ENCODE measurements around the gene ZSWIM5. TPM values are rescaled to one million over a fixed set of nuclear protein-coding genes. Genes with fewer than 3 reads are reported as not detected.
"Not testable (repeated sequence)": the region's sequence is repeated elsewhere in the genome, so short reads cannot be mapped to it uniquely, and the experiment has no call there.

Gene ZSWIM5
- total and polyA plus RNA-seq, 9 of the 15 experiments (the other 6 are each of a cell fraction or from before 2014, with no cell fraction given) = under 0.01 to 0.07 (median 0.03) TPM; not detected in 3

GRCh38 chr1:45167947-45168346 is 38.5 kb downstream of the ZSWIM5 start:
- H3K9me3 ChIP-seq (replicated peaks; ENCODE audit: control insufficient read depth, insufficient read depth, low read depth, low read length); H2AFZ ChIP-seq (ENCODE audit: low read depth, low read length); H4K20me1 ChIP-seq (replicated peaks; ENCODE audit: control insufficient read depth, insufficient read depth, low read length); ATAC-seq; H3K4me2 ChIP-seq (ENCODE audit: insufficient read depth, low read length); H3K4me3 ChIP-seq; DNase-seq (ENCODE audit: extremely low read depth in 1 of 4, low spot score in 3 of 4); intact Hi-C loops (cut with micrococcal nuclease); BruUV-seq (replicated peaks); POLR2A ChIA-PET; H3K36me3 ChIP-seq (ENCODE audit: control insufficient read depth, insufficient read depth, low read length); in situ Hi-C loops (cut with MboI); H3K79me2 ChIP-seq (ENCODE audit: control insufficient read depth, insufficient read depth, low read length); CTCF ChIA-PET (ENCODE audit: low intra/inter-chr PET ratio); H3K27ac ChIP-seq (ENCODE audit: extremely low read depth, low read depth, low read length); H3K4me1 ChIP-seq (replicated peaks in 1 of 2; ENCODE audit: control insufficient read depth in 2 of 2, insufficient read depth in 2 of 2, low read length in 2 of 2); H3K9ac ChIP-seq (ENCODE audit: insufficient read depth in 1 of 2, low read depth in 2 of 2, low read length in 2 of 2); H3K9me1 ChIP-seq (ENCODE audit: control insufficient read depth, insufficient read depth, low read length); H3K27me3 ChIP-seq (ENCODE audit: control insufficient read depth in 2 of 2, insufficient read depth in 2 of 2, low read length in 2 of 2); FAIRE-seq: not testable (repeated sequence)
- WGBS (ENCODE audit: insufficient coverage, low coverage, missing lambda C conversion rate) = 7% methylated on average over 6 of the region's 6 CpGs
- TF ChIP-seq BCOR (IDR thresholded peaks at IDR 0.05) = 0 out of 2 replicates have a peak, but pooled peaks have one; percentile 11

DNA sequence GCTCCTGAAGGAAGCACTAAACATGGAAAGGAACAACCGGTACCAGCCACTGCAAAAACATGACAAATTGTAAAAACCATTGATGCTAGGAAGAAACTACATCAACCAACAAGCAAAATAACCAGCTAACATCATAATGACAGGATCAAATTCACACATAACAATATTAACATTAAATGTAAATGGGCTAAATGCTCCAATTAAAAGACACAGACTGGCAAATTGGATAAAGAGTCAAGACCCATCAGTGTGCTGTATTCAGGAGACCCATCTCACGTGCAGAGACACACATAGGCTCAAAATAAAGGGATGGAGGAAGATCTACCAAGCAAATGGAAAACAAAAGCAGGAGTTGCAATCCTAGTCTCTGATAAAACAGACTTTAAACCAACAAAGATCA is 42.1 kb downstream of the ZSWIM5 start:
- 0% methylated on average over 1 of the region's 2 CpGs for WGBS (ENCODE audit: insufficient coverage, low coverage, missing lambda C conversion rate)
- BruUV-seq (replicated peaks); H4K20me1 ChIP-seq (replicated peaks; ENCODE audit: control insufficient read depth, insufficient read depth, low read length); H3K9me3 ChIP-seq (replicated peaks; ENCODE audit: control insufficient read depth, insufficient read depth, low read depth, low read length); H3K27ac ChIP-seq (ENCODE audit: extremely low read depth, low read depth, low read length); in situ Hi-C loops (cut with MboI); CTCF ChIA-PET (ENCODE audit: low intra/inter-chr PET ratio); ATAC-seq; H3K27me3 ChIP-seq (ENCODE audit: control insufficient read depth in 2 of 2, insufficient read depth in 2 of 2, low read length in 2 of 2); H3K36me3 ChIP-seq (ENCODE audit: control insufficient read depth, insufficient read depth, low read length); H3K4me1 ChIP-seq (replicated peaks in 1 of 2; ENCODE audit: control insufficient read depth in 2 of 2, insufficient read depth in 2 of 2, low read length in 2 of 2); H2AFZ ChIP-seq (ENCODE audit: low read depth, low read length); DNase-seq (ENCODE audit: extremely low read depth in 1 of 4, low spot score in 3 of 4); H3K9ac ChIP-seq (ENCODE audit: insufficient read depth in 1 of 2, low read depth in 2 of 2, low read length in 2 of 2); H3K9me1 ChIP-seq (ENCODE audit: control insufficient read depth, insufficient read depth, low read length); H3K4me2 ChIP-seq (ENCODE audit: insufficient read depth, low read length); POLR2A ChIA-PET; FAIRE-seq; H3K79me2 ChIP-seq (ENCODE audit: control insufficient read depth, insufficient read depth, low read length); intact Hi-C loops (cut with micrococcal nuclease); H3K4me3 ChIP-seq: not testable (repeated sequence)
- TF ChIP-seq ZNF354B (CRISPR knock-in tag; IDR thresholded peaks at IDR 0.05) = peak; percentile 91
- peak; percentile 100 for TF ChIP-seq ZNF507 (tag; conservative IDR thresholded peaks at IDR 0.05)

DNA sequence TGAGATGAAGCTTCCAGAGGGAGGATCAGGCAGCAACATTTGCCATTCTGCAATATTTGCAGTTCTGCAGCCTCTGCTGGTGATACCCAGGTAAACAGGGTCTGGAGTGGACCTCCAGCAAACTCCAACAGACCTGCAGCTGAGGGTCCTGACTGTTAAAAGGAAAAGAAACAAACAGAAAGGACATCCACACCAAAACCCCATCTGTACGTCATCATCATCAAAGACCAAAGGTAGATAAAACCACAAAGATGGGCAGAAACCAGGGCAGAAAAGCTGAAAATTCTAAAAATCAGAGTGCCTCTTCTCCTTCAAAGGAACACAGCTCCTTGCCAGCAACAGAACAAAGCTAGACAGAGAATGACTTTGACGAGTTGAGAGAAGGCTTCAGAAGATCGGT is 43.3 kb downstream of the ZSWIM5 start:
- H3K4me3 ChIP-seq, FAIRE-seq: not testable (repeated sequence)
- 11% methylated on average over 3 of the region's 3 CpGs for WGBS (ENCODE audit: insufficient coverage, low coverage, missing lambda C conversion rate)

More for the DNA sequence above, 43.3 kb downstream of the ZSWIM5 start:
- ATAC-seq; H3K36me3 ChIP-seq (ENCODE audit: control insufficient read depth, insufficient read depth, low read length); H3K27me3 ChIP-seq (ENCODE audit: control insufficient read depth in 2 of 2, insufficient read depth in 2 of 2, low read length in 2 of 2); POLR2A ChIA-PET; CTCF ChIA-PET (ENCODE audit: low intra/inter-chr PET ratio); in situ Hi-C loops (cut with MboI); H3K9ac ChIP-seq (ENCODE audit: insufficient read depth in 1 of 2, low read depth in 2 of 2, low read length in 2 of 2); H3K9me3 ChIP-seq (replicated peaks; ENCODE audit: control insufficient read depth, insufficient read depth, low read depth, low read length); intact Hi-C loops (cut with micrococcal nuclease); H3K4me2 ChIP-seq (ENCODE audit: insufficient read depth, low read length); H2AFZ ChIP-seq (ENCODE audit: low read depth, low read length); DNase-seq (ENCODE audit: extremely low read depth in 1 of 4, low spot score in 3 of 4); H3K4me1 ChIP-seq (replicated peaks in 1 of 2; ENCODE audit: control insufficient read depth in 2 of 2, insufficient read depth in 2 of 2, low read length in 2 of 2); H4K20me1 ChIP-seq (replicated peaks; ENCODE audit: control insufficient read depth, insufficient read depth, low read length); H3K9me1 ChIP-seq (ENCODE audit: control insufficient read depth, insufficient read depth, low read length); H3K79me2 ChIP-seq (ENCODE audit: control insufficient read depth, insufficient read depth, low read length); H3K27ac ChIP-seq (ENCODE audit: extremely low read depth, low read depth, low read length); BruUV-seq (replicated peaks): not testable (repeated sequence)
